Cerebellar nuclear complex (tissue), 1 donor: ENCODE data around the gene UROS.

Source experiments
- DNase-seq, 2 experiments: peaks; one replicate each; lab custom pipeline; 2025; lab: John Stamatoyannopoulos, UW

UROS gene

GRCh38 chr10:125762692-125763648 is 60.1 kb downstream of the UROS start:
- no peak for DNase-seq

GRCh38 chr10:125761961-125762360 is 61.1 kb downstream of the UROS start:
- no peak for DNase-seq

GRCh38 chr10:125757742-125758141 is 65.3 kb downstream of the UROS start:
- DNase-seq: no peak

GRCh38 chr10:125756853-125757487 is 66.1 kb downstream of the UROS start:
- no peak for DNase-seq

GRCh38 chr10:125756196-125756595 is 66.9 kb downstream of the UROS start:
- no peak for DNase-seq

GRCh38 chr10:125747417-125747816 is 75.6 kb downstream of the UROS start:
- DNase-seq: no peak

GRCh38 chr10:125744909-125745308 is 78.1 kb downstream of the UROS start:
- no peak for DNase-seq

GRCh38 chr10:125742465-125742864 is 80.6 kb downstream of the UROS start:
- no peak for DNase-seq

GRCh38 chr10:125739994-125740679 is 82.9 kb downstream of the UROS start:
- DNase-seq: no peak
